Measurements from ENCODE around the gene SEC14L1. TPM values are rescaled to one million over a fixed set of nuclear protein-coding genes. Genes with fewer than 3 reads are reported as not detected.

The SEC14L1 gene
- total RNA-seq, 2 experiments from 2014 or later: 68.1 to 68.5 TPM

- peaks cover 32% of the 10 kb centered on the region for H3K36me3 Mint-ChIP-seq
- ChIA-PET POLR2A (no interaction called here), CTCF (no interaction called here)
- H3K4me1 Mint-ChIP-seq (ENCODE audit: low read depth): peaks cover 31% of the 10 kb centered on the region
- no peak overlapping the region for H3K27ac Mint-ChIP-seq
- intact Hi-C loops (cut with micrococcal nuclease): no loop called here
- no peak overlapping the region for H3K4me3 Mint-ChIP-seq
- DNase-seq: no peak
- no peaks in the 10 kb centered on the region for H3K27me3 Mint-ChIP-seq
- H3K9me3 Mint-ChIP-seq: no peaks in the 10 kb centered on the region
Measured at GRCh38 chr17:77190576-77190975, 49.8 kb downstream of the SEC14L1 start.

DNA sequence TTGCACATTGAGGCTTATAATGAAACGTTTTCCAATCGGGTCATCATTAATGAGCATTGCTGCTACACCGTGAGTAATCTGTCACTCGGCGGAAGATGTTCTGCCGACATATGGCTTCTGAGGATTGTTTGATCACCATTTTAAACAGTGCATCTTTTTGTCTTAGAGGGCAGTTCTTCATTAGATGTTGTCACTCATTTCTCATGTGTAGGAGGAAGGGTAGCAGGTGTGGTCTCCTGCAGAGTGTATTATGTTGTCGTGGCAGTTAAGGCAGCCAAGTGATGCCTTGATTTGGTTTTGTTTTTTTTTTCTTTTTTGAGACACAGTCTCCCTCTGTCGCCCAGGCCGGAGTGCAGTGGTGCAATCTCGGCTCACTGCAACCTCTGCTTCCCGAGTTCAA is 50.5 kb downstream of the SEC14L1 start:
- ChIA-PET POLR2A (no interaction called here), CTCF (no interaction called here)
- H3K9me3 Mint-ChIP-seq: no peaks in the 10 kb centered on the region
- DNase-seq: no peak
- H3K4me3 Mint-ChIP-seq: no peak overlapping the region
- peaks cover 31% of the 10 kb centered on the region for H3K4me1 Mint-ChIP-seq (ENCODE audit: low read depth)
- H3K36me3 Mint-ChIP-seq: peaks cover 39% of the 10 kb centered on the region
- H3K27me3 Mint-ChIP-seq: no peaks in the 10 kb centered on the region
- H3K27ac Mint-ChIP-seq: no peak overlapping the region
- intact Hi-C loops (cut with micrococcal nuclease): no loop called here

GRCh38 chr17:77193653-77194052 is 52.9 kb downstream of the SEC14L1 start:
- Mint-ChIP-seq H3K27ac (no peak overlapping the region), H3K27me3 (no peaks in the 10 kb centered on the region), H3K4me3 (no peak overlapping the region), H3K36me3 (peaks cover 52% of the 10 kb centered on the region), H3K9me3 (no peaks in the 10 kb centered on the region), H3K4me1 (ENCODE audit: low read depth) (peaks cover 21% of the 10 kb centered on the region)
- no peak for DNase-seq
- ChIA-PET POLR2A (no interaction called here), CTCF (no interaction called here)
- intact Hi-C loops (cut with micrococcal nuclease): no loop called here

GRCh38 chr17:77194179-77194578 is 53.4 kb downstream of the SEC14L1 start:
- peaks cover 52% of the 10 kb centered on the region for H3K36me3 Mint-ChIP-seq
- H3K27ac Mint-ChIP-seq: no peak overlapping the region
- ChIA-PET CTCF (no interaction called here), POLR2A (no interaction called here)
- no peaks in the 10 kb centered on the region for H3K9me3 Mint-ChIP-seq
- no peak overlapping the region for H3K4me3 Mint-ChIP-seq
- no peak for DNase-seq
- no peaks in the 10 kb centered on the region for H3K27me3 Mint-ChIP-seq
- intact Hi-C loops (cut with micrococcal nuclease): no loop called here
- H3K4me1 Mint-ChIP-seq (ENCODE audit: low read depth): peaks cover 15% of the 10 kb centered on the region

- DNase-seq: no peak
- POLR2A ChIA-PET: no interaction called here
Measured at GRCh38 chr17:77196251-77196650, 55.5 kb downstream of the SEC14L1 start.

GRCh38 chr17:77197115-77197514 is 56.3 kb downstream of the SEC14L1 start:
- DNase-seq: no peak
- ChIA-PET POLR2A (no interaction called here), CTCF (no interaction called here)
- Mint-ChIP-seq H3K4me3 (no peak overlapping the region), H3K36me3 (peaks cover 54% of the 10 kb centered on the region), H3K27ac (no peak overlapping the region), H3K9me3 (no peaks in the 10 kb centered on the region), H3K27me3 (no peaks in the 10 kb centered on the region), H3K4me1 (ENCODE audit: low read depth) (peaks cover 7% of the 10 kb centered on the region)
- intact Hi-C loops (cut with micrococcal nuclease): no loop called here

More at GRCh38 chr17:77196251-77196650, 55.5 kb downstream of the SEC14L1 start:
- Mint-ChIP-seq H3K27ac (no peak overlapping the region), H3K27me3 (no peaks in the 10 kb centered on the region), H3K36me3 (peaks cover 59% of the 10 kb centered on the region), H3K4me1 (ENCODE audit: low read depth) (peaks cover 7% of the 10 kb centered on the region), H3K9me3 (no peaks in the 10 kb centered on the region), H3K4me3 (no peak overlapping the region)
- CTCF ChIA-PET: no interaction called here
- intact Hi-C loops (cut with micrococcal nuclease): no loop called here

DNA sequence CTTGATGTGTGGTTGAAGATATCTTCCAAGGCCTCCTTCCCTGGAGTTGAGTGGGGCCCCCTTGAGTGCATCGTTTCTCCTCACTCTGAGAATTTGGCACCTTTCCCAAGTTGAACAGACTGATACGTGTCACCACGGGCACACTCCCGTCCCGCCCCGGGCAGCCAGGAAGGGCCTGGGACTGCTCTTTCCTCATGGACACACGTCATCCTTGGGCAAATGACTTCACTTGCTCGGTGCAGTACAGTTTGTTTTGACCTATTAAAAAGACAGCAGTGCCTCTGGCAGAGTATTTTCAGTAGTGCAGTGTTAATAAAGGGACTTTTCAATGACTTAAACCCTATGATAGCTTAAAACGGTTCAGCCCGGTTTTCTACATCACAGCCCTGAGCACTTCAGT is 59.9 kb downstream of the SEC14L1 start:
- Mint-ChIP-seq H3K4me3 (no peak overlapping the region), H3K4me1 (ENCODE audit: low read depth) (no peaks in the 10 kb centered on the region), H3K27ac (no peak overlapping the region), H3K36me3 (peaks cover 47% of the 10 kb centered on the region), H3K27me3 (no peaks in the 10 kb centered on the region), H3K9me3 (no peaks in the 10 kb centered on the region)
- no peak for DNase-seq
- intact Hi-C loops (cut with micrococcal nuclease): no loop called here
- POLR2A ChIA-PET: interaction anchor here (0.5 kb wide), 1 partner anchor 264 kb away, joined by 4 read pairs; no protein-coding TSS in a partner anchor
- CTCF ChIA-PET: no interaction called here

DNA sequence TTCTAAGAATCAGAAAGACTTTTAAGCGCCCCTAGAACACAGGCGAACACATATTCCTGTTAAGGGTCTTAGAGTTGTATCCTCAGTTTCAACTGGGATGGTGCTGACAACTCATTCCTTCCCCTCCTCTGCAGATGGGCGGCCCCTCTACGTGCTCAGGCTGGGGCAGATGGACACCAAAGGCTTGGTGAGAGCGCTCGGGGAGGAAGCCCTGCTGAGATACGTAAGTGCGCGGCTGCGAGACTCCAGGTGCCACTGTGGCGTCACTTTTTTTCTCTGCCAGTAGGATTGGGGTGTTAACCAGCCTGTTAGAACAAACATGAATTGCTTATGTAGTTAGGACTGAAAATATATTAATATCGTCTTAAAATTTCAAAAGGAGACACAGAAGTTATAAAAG is 62.7 kb downstream of the SEC14L1 start:
- Mint-ChIP-seq H3K4me1 (ENCODE audit: low read depth) (no peaks in the 10 kb centered on the region), H3K36me3 (peaks cover 40% of the 10 kb centered on the region), H3K4me3 (no peak overlapping the region), H3K27ac (no peak overlapping the region), H3K27me3 (no peaks in the 10 kb centered on the region), H3K9me3 (no peaks in the 10 kb centered on the region)
- CTCF ChIA-PET: interaction anchor here (1.0 kb wide), 1 partner anchor 147 kb away, joined by 3 read pairs; no protein-coding TSS in a partner anchor
- POLR2A ChIA-PET: no interaction called here
- intact Hi-C loops (cut with micrococcal nuclease): no loop called here
- DNase-seq: no peak

DNA sequence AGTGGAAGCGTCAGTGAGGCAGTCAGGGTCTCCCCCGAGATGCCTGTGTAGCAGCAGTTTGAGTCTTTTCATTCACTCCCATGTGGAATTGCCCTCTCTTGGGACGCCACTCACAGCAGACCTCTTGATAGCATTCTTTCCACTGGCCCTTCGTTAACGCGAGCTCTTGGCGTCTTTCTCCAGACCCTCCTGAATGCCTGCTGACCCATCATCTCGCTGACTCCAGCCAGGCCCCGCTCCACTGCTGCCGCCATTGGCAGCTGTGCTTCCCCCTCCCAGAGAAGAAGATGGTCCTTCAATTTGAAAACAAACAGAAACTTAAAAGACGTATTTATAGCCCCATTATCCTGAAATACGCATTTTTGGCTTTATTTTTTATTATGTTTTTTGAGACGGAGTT is 63.1 kb downstream of the SEC14L1 start:
- Mint-ChIP-seq H3K9me3 (no peaks in the 10 kb centered on the region), H3K4me1 (ENCODE audit: low read depth) (no peaks in the 10 kb centered on the region), H3K4me3 (no peak overlapping the region), H3K27me3 (no peaks in the 10 kb centered on the region), H3K27ac (no peak overlapping the region), H3K36me3 (peaks cover 44% of the 10 kb centered on the region)
- ChIA-PET CTCF (interaction anchor here (0.6 kb wide), 1 partner anchor 420 kb away, joined by 3 read pairs; no protein-coding TSS in a partner anchor), POLR2A (no interaction called here)
- DNase-seq: no peak
- intact Hi-C loops (cut with micrococcal nuclease): no loop called here

GRCh38 chr17:77204536-77204935 is 63.8 kb downstream of the SEC14L1 start:
- intact Hi-C loops (cut with micrococcal nuclease): no loop called here
- Mint-ChIP-seq H3K4me1 (ENCODE audit: low read depth) (no peaks in the 10 kb centered on the region), H3K9me3 (no peaks in the 10 kb centered on the region), H3K36me3 (peaks cover 48% of the 10 kb centered on the region), H3K27me3 (no peaks in the 10 kb centered on the region), H3K4me3 (no peak overlapping the region), H3K27ac (no peak overlapping the region)
- no peak for DNase-seq
- ChIA-PET CTCF (interaction anchor here (0.6 kb wide), 1 partner anchor 421 kb away, joined by 3 read pairs; no protein-coding TSS in a partner anchor), POLR2A (no interaction called here)

- POLR2A ChIA-PET: no interaction called here
- intact Hi-C loops (cut with micrococcal nuclease): no loop called here
- peaks cover 51% of the 10 kb centered on the region for H3K36me3 Mint-ChIP-seq
- no peak for DNase-seq
- no peaks in the 10 kb centered on the region for H3K9me3 Mint-ChIP-seq
- no peaks in the 10 kb centered on the region for H3K27me3 Mint-ChIP-seq
- CTCF ChIA-PET: interaction anchor here (2.2 kb wide), 1 partner anchor 119 kb away, joined by 6 read pairs; no protein-coding TSS in a partner anchor
- no peak overlapping the region for H3K27ac Mint-ChIP-seq
- no peaks in the 10 kb centered on the region for H3K4me1 Mint-ChIP-seq (ENCODE audit: low read depth)
- H3K4me3 Mint-ChIP-seq: no peak overlapping the region
Measured at GRCh38 chr17:77205396-77206125, 64.8 kb downstream of the SEC14L1 start.

DNA sequence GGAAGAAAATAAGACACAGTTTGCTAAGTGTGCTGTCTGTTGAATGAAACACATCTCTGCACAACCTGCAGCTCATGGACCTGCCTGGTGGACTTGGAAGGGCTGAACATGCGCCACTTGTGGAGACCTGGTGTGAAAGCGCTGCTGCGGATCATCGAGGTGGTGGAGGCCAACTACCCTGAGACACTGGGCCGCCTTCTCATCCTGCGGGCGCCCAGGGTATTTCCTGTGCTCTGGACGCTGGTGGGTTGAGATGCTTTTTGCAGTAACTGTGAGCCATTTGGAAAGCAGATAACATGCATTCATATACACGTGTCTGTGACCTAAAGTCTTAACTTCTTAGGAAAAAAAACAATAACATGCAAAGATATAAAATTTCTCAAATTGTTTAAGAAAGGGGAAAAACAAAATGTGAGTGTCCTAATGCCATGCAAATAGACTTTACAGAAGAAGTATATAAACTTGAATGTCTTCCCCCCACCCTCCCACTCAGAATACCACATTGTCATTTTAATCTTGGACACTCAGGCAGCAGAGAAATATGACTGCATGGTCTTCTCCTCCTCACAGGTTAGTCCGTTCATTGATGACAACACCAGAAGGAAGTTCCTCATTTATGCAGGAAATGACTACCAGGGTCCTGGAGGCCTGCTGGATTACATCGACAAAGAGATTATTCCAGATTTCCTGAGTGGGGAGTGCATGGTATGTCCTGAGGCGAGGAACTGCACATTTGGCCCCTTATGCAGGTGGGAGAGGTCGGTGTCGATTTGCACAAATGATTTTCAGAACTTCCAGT is 65.6 kb downstream of the SEC14L1 start:
- Mint-ChIP-seq H3K36me3 (peaks cover 50% of the 10 kb centered on the region), H3K4me3 (no peak overlapping the region), H3K27me3 (no peaks in the 10 kb centered on the region), H3K27ac (no peak overlapping the region), H3K4me1 (ENCODE audit: low read depth) (no peaks in the 10 kb centered on the region), H3K9me3 (no peaks in the 10 kb centered on the region)
- intact Hi-C loops (cut with micrococcal nuclease): no loop called here
- POLR2A ChIA-PET: no interaction called here
- no peak for DNase-seq
- CTCF ChIA-PET: interaction anchor here (2.2 kb wide), 1 partner anchor 119 kb away, joined by 6 read pairs; no protein-coding TSS in a partner anchor
